ENCODE measurements around the gene GRK1. TPM values are rescaled to one million over a fixed set of nuclear protein-coding genes. Genes with fewer than 3 reads are reported as not detected.

Gene GRK1
- total and polyA plus RNA-seq, 4 donors = 0.36 to 0.97 (median 0.67) TPM

GRCh38 chr13:113781571-113781970, 114.6 kb downstream of the GRK1 start:
- no peaks in the 10 kb centered on the region for H3K4me1 ChIP-seq (ENCODE audit: control insufficient read depth, insufficient read depth, low read length)
- 75% methylated on average over 2 of the region's 2 CpGs for WGBS (ENCODE audit: insufficient coverage)
- H3K36me3 ChIP-seq (ENCODE audit: control insufficient read depth, insufficient read depth, low read length) = no peaks in the 10 kb centered on the region
- no peak for DNase-seq (ENCODE audit: low read depth in 4 of 6, low spot score in 6 of 6)
- no peak overlapping the region for H3K27ac ChIP-seq (ENCODE audit: low read depth, low read length)
- H3K27me3 ChIP-seq (ENCODE audit: control insufficient read depth, insufficient read depth, low read length) = peaks cover 14% of the 10 kb centered on the region
- H3K4me3 ChIP-seq (ENCODE audit: low read depth, low read length) = no peak overlapping the region
- no peaks in the 10 kb centered on the region for H3K9me3 ChIP-seq (ENCODE audit: control insufficient read depth, insufficient read depth, low read length)

DNA sequence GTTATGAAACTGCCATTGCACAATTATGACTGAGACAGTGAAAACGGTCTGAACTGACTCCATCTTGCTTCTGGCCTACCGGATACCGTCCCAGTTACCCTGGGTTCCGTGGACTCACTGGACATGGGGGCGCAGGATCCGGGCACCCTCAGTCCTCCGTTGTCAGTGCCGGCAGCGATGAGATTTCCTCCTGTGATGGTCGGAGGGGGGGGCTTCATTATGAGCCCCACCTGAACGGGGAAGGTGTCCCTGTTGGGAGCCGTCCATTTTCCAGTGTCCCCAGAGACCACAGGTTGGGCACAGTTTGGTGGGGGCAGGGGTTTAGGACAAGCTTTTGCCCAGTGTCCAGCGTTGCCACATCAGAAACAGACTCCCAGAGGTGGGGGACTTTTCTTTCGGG, 115.5 kb downstream of the GRK1 start:
- WGBS (ENCODE audit: insufficient coverage) = 73% methylated on average over 10 of the region's 14 CpGs
- no peak for DNase-seq (ENCODE audit: low read depth in 4 of 6, low spot score in 6 of 6)
- no peaks in the 10 kb centered on the region for H3K4me1 ChIP-seq (ENCODE audit: control insufficient read depth, insufficient read depth, low read length)
- H3K27me3 ChIP-seq (ENCODE audit: control insufficient read depth, insufficient read depth, low read length) = peaks cover 11% of the 10 kb centered on the region
- H3K4me3 ChIP-seq (ENCODE audit: low read depth, low read length) = no peak overlapping the region
- no peaks in the 10 kb centered on the region for H3K9me3 ChIP-seq (ENCODE audit: control insufficient read depth, insufficient read depth, low read length)
- H3K27ac ChIP-seq (ENCODE audit: low read depth, low read length) = no peak overlapping the region
- no peaks in the 10 kb centered on the region for H3K36me3 ChIP-seq (ENCODE audit: control insufficient read depth, insufficient read depth, low read length)

- no peak overlapping the region for H3K27ac ChIP-seq (ENCODE audit: low read depth, low read length)
- H3K9me3 ChIP-seq (ENCODE audit: control insufficient read depth, insufficient read depth, low read length) = no peaks in the 10 kb centered on the region
- H3K27me3 ChIP-seq (ENCODE audit: control insufficient read depth, insufficient read depth, low read length) = peaks cover 4% of the 10 kb centered on the region
- no peak for DNase-seq (ENCODE audit: low read depth in 4 of 6, low spot score in 6 of 6)
- no peak overlapping the region for H3K4me3 ChIP-seq (ENCODE audit: low read depth, low read length)
- no peaks in the 10 kb centered on the region for H3K4me1 ChIP-seq (ENCODE audit: control insufficient read depth, insufficient read depth, low read length)
- WGBS (ENCODE audit: insufficient coverage) = 75% methylated on average over 12 of the region's 12 CpGs
- H3K36me3 ChIP-seq (ENCODE audit: control insufficient read depth, insufficient read depth, low read length) = no peaks in the 10 kb centered on the region
Observed at GRCh38 chr13:113783200-113783881, 116.3 kb downstream of the GRK1 start.

DNA sequence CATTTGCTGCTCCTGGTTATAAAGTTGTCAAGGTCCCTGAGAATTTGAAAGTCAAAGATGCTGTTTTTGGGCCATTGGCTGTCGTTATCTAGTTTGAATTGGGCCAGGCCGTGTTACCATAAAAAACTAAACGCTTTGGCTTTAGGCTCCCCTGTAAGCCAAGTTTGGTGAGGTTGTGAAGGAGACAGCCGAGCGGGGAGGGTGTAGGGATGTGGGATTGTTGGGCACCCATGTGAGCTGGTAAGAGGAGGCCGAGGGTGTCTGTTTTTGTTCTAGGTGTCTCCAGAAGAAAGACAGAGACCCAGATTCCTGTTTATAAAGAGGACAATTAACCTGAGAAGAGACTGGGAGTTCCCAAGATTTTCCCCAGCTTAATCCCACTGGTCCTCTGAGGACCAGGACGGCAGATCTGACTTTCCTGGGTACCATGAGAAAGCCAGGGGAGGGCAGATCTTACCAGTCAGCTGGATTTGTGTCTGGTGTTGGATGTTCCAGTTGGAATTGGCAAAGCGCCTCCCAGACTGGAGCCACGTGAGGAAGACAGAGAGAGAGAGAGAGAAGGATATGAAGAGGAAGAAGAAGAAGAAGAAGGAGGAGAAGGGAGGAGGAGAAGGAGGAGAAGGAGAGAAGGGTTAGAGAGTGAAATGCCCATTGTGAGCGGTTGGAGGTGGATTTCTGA, 117.1 kb downstream of the GRK1 start:
- H3K27me3 ChIP-seq (ENCODE audit: control insufficient read depth, insufficient read depth, low read length) = peaks cover 4% of the 10 kb centered on the region
- no peak overlapping the region for H3K4me3 ChIP-seq (ENCODE audit: low read depth, low read length)
- no peaks in the 10 kb centered on the region for H3K36me3 ChIP-seq (ENCODE audit: control insufficient read depth, insufficient read depth, low read length)
- WGBS (ENCODE audit: insufficient coverage) = 76% methylated on average over 10 of the region's 10 CpGs
- no peaks in the 10 kb centered on the region for H3K9me3 ChIP-seq (ENCODE audit: control insufficient read depth, insufficient read depth, low read length)
- no peak overlapping the region for H3K27ac ChIP-seq (ENCODE audit: low read depth, low read length)
- DNase-seq (ENCODE audit: low read depth in 4 of 6, low spot score in 6 of 6) = no peak
- H3K4me1 ChIP-seq (ENCODE audit: control insufficient read depth, insufficient read depth, low read length) = no peaks in the 10 kb centered on the region

DNA sequence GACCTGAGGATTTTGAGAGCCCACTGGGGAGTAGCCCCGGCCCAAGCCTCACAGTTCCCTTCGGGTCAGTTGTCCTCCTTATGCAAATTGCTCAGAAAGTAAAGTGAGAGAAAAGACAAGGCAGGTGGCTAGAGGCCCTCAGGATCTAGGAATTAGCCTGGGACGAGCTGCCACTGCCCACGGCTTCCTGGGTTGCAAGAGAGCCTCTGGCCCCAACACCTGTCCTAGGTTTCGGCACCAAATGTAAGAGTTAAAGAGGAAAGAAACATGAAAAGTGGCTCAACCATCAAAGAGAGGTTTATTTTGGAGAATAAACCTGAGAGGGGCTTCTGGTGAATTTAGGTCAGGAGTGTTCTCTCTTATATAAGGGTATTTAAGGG, 117.6 kb downstream of the GRK1 start:
- H3K27ac ChIP-seq (ENCODE audit: low read depth, low read length) = no peak overlapping the region
- 80% methylated on average over 4 of the region's 5 CpGs for WGBS (ENCODE audit: insufficient coverage)
- no peak for DNase-seq (ENCODE audit: low read depth in 4 of 6, low spot score in 6 of 6)

GRCh38 chr13:113785051-113786010, 118.3 kb downstream of the GRK1 start:
- H3K27me3 ChIP-seq (ENCODE audit: control insufficient read depth, insufficient read depth, low read length) = no peaks in the 10 kb centered on the region
- H3K9me3 ChIP-seq (ENCODE audit: control insufficient read depth, insufficient read depth, low read length) = no peaks in the 10 kb centered on the region
- H3K36me3 ChIP-seq (ENCODE audit: control insufficient read depth, insufficient read depth, low read length) = no peaks in the 10 kb centered on the region
- H3K27ac ChIP-seq (ENCODE audit: low read depth, low read length) = no peak overlapping the region
- H3K4me1 ChIP-seq (ENCODE audit: control insufficient read depth, insufficient read depth, low read length) = no peaks in the 10 kb centered on the region
- no peak overlapping the region for H3K4me3 ChIP-seq (ENCODE audit: low read depth, low read length)
- WGBS (ENCODE audit: insufficient coverage) = 79% methylated on average over 17 of the region's 19 CpGs
- DNase-seq (ENCODE audit: low read depth in 4 of 6, low spot score in 6 of 6) = no peak

More for the DNA sequence above, 117.6 kb downstream of the GRK1 start:
- H3K36me3 ChIP-seq (ENCODE audit: control insufficient read depth, insufficient read depth, low read length) = no peaks in the 10 kb centered on the region
- no peak overlapping the region for H3K4me3 ChIP-seq (ENCODE audit: low read depth, low read length)
- H3K27me3 ChIP-seq (ENCODE audit: control insufficient read depth, insufficient read depth, low read length) = no peaks in the 10 kb centered on the region
- no peaks in the 10 kb centered on the region for H3K9me3 ChIP-seq (ENCODE audit: control insufficient read depth, insufficient read depth, low read length)
- no peaks in the 10 kb centered on the region for H3K4me1 ChIP-seq (ENCODE audit: control insufficient read depth, insufficient read depth, low read length)

GRCh38 chr13:113786262-113786841, 119.3 kb downstream of the GRK1 start:
- Histone ChIP-seq H3K27me3 (ENCODE audit: control insufficient read depth, insufficient read depth, low read length) (no peaks in the 10 kb centered on the region), H3K36me3 (ENCODE audit: control insufficient read depth, insufficient read depth, low read length) (no peaks in the 10 kb centered on the region), H3K4me3 (ENCODE audit: low read depth, low read length) (no peak overlapping the region), H3K4me1 (ENCODE audit: control insufficient read depth, insufficient read depth, low read length) (no peaks in the 10 kb centered on the region), H3K9me3 (ENCODE audit: control insufficient read depth, insufficient read depth, low read length) (no peaks in the 10 kb centered on the region), H3K27ac (ENCODE audit: low read depth, low read length) (no peak overlapping the region)
- DNase-seq (ENCODE audit: low read depth in 4 of 6, low spot score in 6 of 6) = no peak
- 94% methylated on average over 15 of the region's 17 CpGs for WGBS (ENCODE audit: insufficient coverage)
